Type B pancreatic cell (in vitro differentiated cells): ENCODE measurements around the gene PLPPR1. TPM values are rescaled to one million over a fixed set of nuclear protein-coding genes. Genes with fewer than 3 reads are reported as not detected.

Experiments used
- DNase-seq: peaks from one replicate; pipeline ENCODE4 v3.0.0; 2021; ENCODE audit warnings: mixed read lengths; ENCODE audit not compliant: unreplicated experiment; ENCODE audit errors: extremely low spot score
- H3K27ac Mint-ChIP-seq: 2 replicates; pipeline ENCODE4 v1.8.0; 2021; ENCODE audit warnings: mild to moderate bottlenecking, mixed read lengths
- H3K27me3 Mint-ChIP-seq: 2 replicates; pipeline ENCODE4 v1.8.0; 2021; ENCODE audit warnings: mixed read lengths
- H3K36me3 Mint-ChIP-seq: 2 replicates; pipeline ENCODE4 v1.8.0; 2021; ENCODE audit warnings: mixed read lengths
- H3K4me1 Mint-ChIP-seq: one replicate; pipeline ENCODE4 v1.8.0; 2021; ENCODE audit warnings: mixed read lengths; ENCODE audit not compliant: unreplicated experiment
- H3K4me3 Mint-ChIP-seq: 2 replicates; pipeline ENCODE4 v1.8.0; 2021; ENCODE audit warnings: mild to moderate bottlenecking, mixed read lengths
- H3K9me3 Mint-ChIP-seq: 2 replicates; pipeline ENCODE4 v1.8.0; 2021; ENCODE audit warnings: mixed read lengths
- total RNA-seq: library from RNA; stranded (reverse); gene quantifications from 2 replicates; pipeline ENCODE4 v1.2.1, GENCODE V29; 2021; ENCODE audit warnings: low replicate concordance
- TF ChIP-seq, protein P1 (sequence below): fragments of 200-600 bp; sonication (generic); conservative IDR thresholded peaks from 2 replicates; pipeline ENCODE4 v1.5.0; 2021; ENCODE audit warnings: antibody characterized with exemption, mild to moderate bottlenecking

Gene PLPPR1
- total RNA-seq, 1 donor from 2014 or later: 3.2 TPM

- H3K27me3 Mint-ChIP-seq: no peaks in the 10 kb centered on the region
- TF ChIP-seq, protein P1, sequence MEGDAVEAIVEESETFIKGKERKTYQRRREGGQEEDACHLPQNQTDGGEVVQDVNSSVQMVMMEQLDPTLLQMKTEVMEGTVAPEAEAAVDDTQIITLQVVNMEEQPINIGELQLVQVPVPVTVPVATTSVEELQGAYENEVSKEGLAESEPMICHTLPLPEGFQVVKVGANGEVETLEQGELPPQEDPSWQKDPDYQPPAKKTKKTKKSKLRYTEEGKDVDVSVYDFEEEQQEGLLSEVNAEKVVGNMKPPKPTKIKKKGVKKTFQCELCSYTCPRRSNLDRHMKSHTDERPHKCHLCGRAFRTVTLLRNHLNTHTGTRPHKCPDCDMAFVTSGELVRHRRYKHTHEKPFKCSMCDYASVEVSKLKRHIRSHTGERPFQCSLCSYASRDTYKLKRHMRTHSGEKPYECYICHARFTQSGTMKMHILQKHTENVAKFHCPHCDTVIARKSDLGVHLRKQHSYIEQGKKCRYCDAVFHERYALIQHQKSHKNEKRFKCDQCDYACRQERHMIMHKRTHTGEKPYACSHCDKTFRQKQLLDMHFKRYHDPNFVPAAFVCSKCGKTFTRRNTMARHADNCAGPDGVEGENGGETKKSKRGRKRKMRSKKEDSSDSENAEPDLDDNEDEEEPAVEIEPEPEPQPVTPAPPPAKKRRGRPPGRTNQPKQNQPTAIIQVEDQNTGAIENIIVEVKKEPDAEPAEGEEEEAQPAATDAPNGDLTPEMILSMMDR: no peak
- DNase-seq: no peak
- H3K9me3 Mint-ChIP-seq: no peaks in the 10 kb centered on the region
- no peak overlapping the region for H3K4me3 Mint-ChIP-seq
- no peaks in the 10 kb centered on the region for H3K36me3 Mint-ChIP-seq
- H3K4me1 Mint-ChIP-seq: no peaks in the 10 kb centered on the region
- H3K27ac Mint-ChIP-seq: no peak overlapping the region
These were observed 37.4 kb downstream of the PLPPR1 start for GRCh38 chr9:101065930-101066329.

DNA sequence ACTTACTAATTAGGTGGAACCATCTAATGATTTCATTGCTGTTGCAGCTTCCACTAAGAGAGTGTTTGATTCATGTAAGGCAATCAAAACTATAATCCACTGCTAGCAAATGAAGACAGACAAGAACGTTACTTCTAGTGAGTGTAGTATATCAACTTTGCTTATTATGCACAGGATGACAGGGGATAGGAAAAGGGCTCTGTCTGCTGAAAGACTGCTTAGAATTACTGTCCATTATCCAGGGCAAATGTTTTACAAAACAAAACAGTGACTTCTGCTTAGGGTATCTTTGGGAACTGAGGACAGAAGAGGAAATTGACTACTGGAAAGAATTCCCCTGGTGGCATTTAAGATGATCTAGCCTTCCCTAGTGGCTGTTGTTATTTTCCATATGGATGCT lies 40.2 kb downstream of the PLPPR1 start:
- no peaks in the 10 kb centered on the region for H3K9me3 Mint-ChIP-seq
- no peaks in the 10 kb centered on the region for H3K36me3 Mint-ChIP-seq
- peaks cover 4% of the 10 kb centered on the region for H3K27me3 Mint-ChIP-seq
- no peaks in the 10 kb centered on the region for H3K4me1 Mint-ChIP-seq
- TF ChIP-seq, protein P1: no peak
- no peak overlapping the region for H3K27ac Mint-ChIP-seq
- no peak overlapping the region for H3K4me3 Mint-ChIP-seq
- DNase-seq: no peak

GRCh38 chr9:101072259-101072658 lies 43.7 kb downstream of the PLPPR1 start:
- Mint-ChIP-seq H3K27ac (no peak overlapping the region), H3K9me3 (no peaks in the 10 kb centered on the region), H3K4me1 (no peaks in the 10 kb centered on the region), H3K36me3 (no peaks in the 10 kb centered on the region), H3K4me3 (no peak overlapping the region), H3K27me3 (peaks cover 10% of the 10 kb centered on the region)
- DNase-seq: no peak
- TF ChIP-seq, protein P1: no peak

GRCh38 chr9:101073122-101073521 lies 44.6 kb downstream of the PLPPR1 start:
- no peak for DNase-seq
- no peaks in the 10 kb centered on the region for H3K4me1 Mint-ChIP-seq
- H3K27me3 Mint-ChIP-seq: peaks cover 10% of the 10 kb centered on the region
- no peaks in the 10 kb centered on the region for H3K36me3 Mint-ChIP-seq
- no peak overlapping the region for H3K4me3 Mint-ChIP-seq
- H3K27ac Mint-ChIP-seq: no peak overlapping the region
- TF ChIP-seq, protein P1: no peak
- H3K9me3 Mint-ChIP-seq: no peaks in the 10 kb centered on the region

- no peak overlapping the region for H3K27ac Mint-ChIP-seq
- H3K4me1 Mint-ChIP-seq: no peaks in the 10 kb centered on the region
- H3K27me3 Mint-ChIP-seq: no peaks in the 10 kb centered on the region
- no peaks in the 10 kb centered on the region for H3K9me3 Mint-ChIP-seq
- TF ChIP-seq, protein P1: no peak
- no peak overlapping the region for H3K4me3 Mint-ChIP-seq
- H3K36me3 Mint-ChIP-seq: no peaks in the 10 kb centered on the region
- no peak for DNase-seq
These were observed 53.1 kb downstream of the PLPPR1 start for GRCh38 chr9:101081641-101082040.
